Measurements from ENCODE around the gene MLLT10. TPM values are rescaled to one million over a fixed set of nuclear protein-coding genes. Genes with fewer than 3 reads are reported as not detected.

MLLT10 gene
- total and polyA plus RNA-seq, 2 of the 8 experiments (the other 6 are each of a cell fraction or from before 2014, with no cell fraction given), result 53.1 to 62.1 TPM

DNA sequence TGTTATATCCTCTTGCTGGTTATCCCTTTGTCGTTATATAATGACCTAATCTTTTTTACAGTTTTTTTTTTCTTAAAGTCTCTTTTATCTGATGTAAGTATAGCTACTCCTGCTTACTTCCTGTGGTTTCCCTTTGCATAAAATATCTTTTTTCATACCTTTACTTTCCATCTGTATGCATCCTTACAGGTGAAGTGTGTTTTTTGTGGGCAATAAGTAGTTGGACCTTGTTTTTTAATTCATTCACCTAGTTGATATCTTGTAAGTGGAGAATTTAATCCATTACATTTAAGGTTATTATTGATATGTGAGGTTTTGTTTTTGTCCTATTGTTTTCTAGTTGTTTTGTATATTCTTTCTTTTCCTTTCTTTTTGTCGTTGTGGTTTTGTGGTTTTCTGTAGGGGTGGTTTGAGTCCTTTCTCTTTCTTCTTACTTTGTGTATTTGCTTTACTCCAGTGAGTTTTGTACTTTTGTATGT, 168.6 kb downstream of the MLLT10 start:
- DNase-seq (ENCODE audit: low read depth in 1 of 2, low spot score in 2 of 2) (no peak), FAIRE-seq (no peak)
- WGBS, 2 experiments (ENCODE audit: extremely low coverage in 1 of 2, insufficient coverage in 1 of 2, insufficient read length in 1 of 2, insufficient replicate concordance in 2 of 2, low coverage in 1 of 2, low lambda C conversion rate in 2 of 2, missing lambda C conversion rate in 1 of 2), result 84% methylated on average over 2 of the region's 2 CpGs; no CpG with 5 or more reads in 1 of the 2 experiments
- Histone ChIP-seq H3K27me3 (replicated peaks in 1 of 4; ENCODE audit: control insufficient read depth in 3 of 4, extremely low read depth in 1 of 4, insufficient read depth in 3 of 4, low read length in 3 of 4) (no peaks in the 10 kb centered on the region), H3K36me3 (ENCODE audit: control insufficient read depth in 2 of 4, insufficient read depth in 4 of 4, low read length in 3 of 4) (peaks cover 0 to 6% (median 2%) of the 10 kb centered on the region in 4 experiments; a peak in 3 of 8 replicates), H3K4me2 (ENCODE audit: insufficient read depth in 1 of 2, low read depth in 2 of 2, low read length in 2 of 2) (no peak overlapping the region), H4K5ac (ENCODE audit: insufficient read length, low read depth, low read length) (no peak overlapping the region), H2AK5ac (ENCODE audit: low read depth, low read length) (no peak overlapping the region), H2BK20ac (ENCODE audit: low read length) (no peak overlapping the region), H2BK15ac (ENCODE audit: low read length) (no peak overlapping the region), H2AFZ (ENCODE audit: low read length) (no peak overlapping the region), H3K56ac (replicated peaks; ENCODE audit: insufficient read length, low read depth, low read length) (no peak overlapping the region), H3K9me3 (ENCODE audit: insufficient read depth in 2 of 2, low read depth in 1 of 2, low read length in 1 of 2) (no peaks in the 10 kb centered on the region), H3K79me1 (ENCODE audit: low read depth, low read length) (peaks cover 10% of the 10 kb centered on the region), H2BK5ac (ENCODE audit: low read depth, low read length) (no peak overlapping the region), H3K14ac (ENCODE audit: insufficient read length) (no peak overlapping the region), H3K23ac (ENCODE audit: insufficient read length) (no peak overlapping the region), H2BK120ac (replicated peaks; ENCODE audit: low read depth, low read length) (no peak overlapping the region), H3K79me2 (ENCODE audit: control insufficient read depth in 1 of 2, insufficient read depth in 2 of 2, low read length in 2 of 2) (peaks cover 0 to 81% of the 10 kb centered on the region in 2 experiments; a peak in 3 of 4 replicates), H3K4ac (replicated peaks; ENCODE audit: insufficient read length, low read depth, low read length) (no peak overlapping the region), H4K91ac (replicated peaks; ENCODE audit: insufficient read length, low read length) (no peak overlapping the region), H3K18ac (ENCODE audit: extremely low read depth, low read length) (no peak overlapping the region), H4K8ac (ENCODE audit: extremely low read depth, insufficient read depth, low read length) (no peak overlapping the region), H4K20me1 (replicated peaks in 1 of 2; ENCODE audit: control insufficient read depth in 1 of 2, insufficient read depth in 2 of 2, low read length in 2 of 2) (peaks cover 0 to 13% of the 10 kb centered on the region in 2 experiments), H2BK12ac (ENCODE audit: low read depth, low read length) (no peak overlapping the region), H3K27ac (ENCODE audit: low read depth, low read length) (no peak overlapping the region), H3K4me3 (ENCODE audit: extremely low read depth in 1 of 4, insufficient read depth in 2 of 4, low read depth in 3 of 4, low read length in 4 of 4) (no peak overlapping the region), H3K4me1 (replicated peaks in 1 of 4; ENCODE audit: control insufficient read depth in 3 of 4, insufficient read depth in 4 of 4, low read length in 3 of 4) (0 out of 7 replicates have a peak, but pooled peaks cover 0 to 3% (median 0%) of the 10 kb centered on the region in 4 experiments), H3K9ac (replicated peaks in 1 of 4; ENCODE audit: extremely low read depth in 1 of 4, low read depth in 3 of 4, low read length in 3 of 4) (no peak overlapping the region), H3K23me2 (ENCODE audit: low read depth, low read length) (no peaks in the 10 kb centered on the region; the same call in 1 of the 2 replicates)
- ChIA-PET POLR2A (ENCODE audit: partially characterized antibody) (no interaction called here), CTCF (ENCODE audit: partially characterized antibody) (interaction anchor here (0.5 kb wide), 1 partner anchor 1036 kb away, joined by 3 read pairs; no protein-coding TSS in a partner anchor)
- no peak for TF ChIP-seq KDM1A (IDR thresholded peaks at IDR 0.05; ENCODE audit: borderline replicate concordance, low read length)
